GM19351 (cell line): ENCODE results near the gene PRPF40B.

ENCODE experiments used
- ATAC-seq: cut with Tn5 transposase; IDR thresholded peaks from one replicate; pipeline ENCODE4 v1.9.1; 2021; ENCODE audit warnings: mild to moderate bottlenecking, moderate library complexity; ENCODE audit not compliant: unreplicated experiment

The PRPF40B gene

GRCh38 chr12:49680075-49680474 is 56.7 kb downstream of the PRPF40B start:
- no peak for ATAC-seq

- ATAC-seq: no peak
Observed at GRCh38 chr12:49683599-49684309, 60.4 kb downstream of the PRPF40B start.

GRCh38 chr12:49684310-49684854 is 61.0 kb downstream of the PRPF40B start:
- ATAC-seq: no peak

GRCh38 chr12:49687941-49688340 is 64.6 kb downstream of the PRPF40B start:
- ATAC-seq: no peak

GRCh38 chr12:49689237-49689636 is 65.9 kb downstream of the PRPF40B start:
- no peak for ATAC-seq

GRCh38 chr12:49689785-49690184 is 66.4 kb downstream of the PRPF40B start:
- no peak for ATAC-seq

- ATAC-seq: no peak
Observed at GRCh38 chr12:49692851-49693250, 69.5 kb downstream of the PRPF40B start.

GRCh38 chr12:49693931-49694444 is 70.6 kb downstream of the PRPF40B start:
- ATAC-seq: no peak
